ENCODE data around the gene ZBTB46.

DNA sequence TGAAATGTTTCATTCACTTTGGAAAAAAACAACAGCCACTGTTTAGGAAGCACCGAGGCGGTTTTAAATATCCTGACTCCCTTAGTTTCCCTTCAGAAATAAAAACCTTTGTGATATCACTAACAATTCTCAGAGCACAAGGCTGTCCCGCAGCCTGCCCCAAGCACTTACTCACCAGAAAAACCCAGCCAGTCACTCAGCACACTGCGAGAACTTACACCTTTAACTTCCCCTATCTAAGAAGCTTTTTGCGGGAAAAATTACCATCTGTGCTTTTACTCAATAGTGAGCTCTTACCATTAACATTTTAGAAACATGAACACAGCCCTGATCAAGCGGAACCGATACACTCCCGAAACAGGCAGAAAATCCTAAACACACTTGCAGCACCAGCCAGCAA is 9.3 kb downstream of the ZBTB46 start:
- TF ChIP-seq, protein P1, sequence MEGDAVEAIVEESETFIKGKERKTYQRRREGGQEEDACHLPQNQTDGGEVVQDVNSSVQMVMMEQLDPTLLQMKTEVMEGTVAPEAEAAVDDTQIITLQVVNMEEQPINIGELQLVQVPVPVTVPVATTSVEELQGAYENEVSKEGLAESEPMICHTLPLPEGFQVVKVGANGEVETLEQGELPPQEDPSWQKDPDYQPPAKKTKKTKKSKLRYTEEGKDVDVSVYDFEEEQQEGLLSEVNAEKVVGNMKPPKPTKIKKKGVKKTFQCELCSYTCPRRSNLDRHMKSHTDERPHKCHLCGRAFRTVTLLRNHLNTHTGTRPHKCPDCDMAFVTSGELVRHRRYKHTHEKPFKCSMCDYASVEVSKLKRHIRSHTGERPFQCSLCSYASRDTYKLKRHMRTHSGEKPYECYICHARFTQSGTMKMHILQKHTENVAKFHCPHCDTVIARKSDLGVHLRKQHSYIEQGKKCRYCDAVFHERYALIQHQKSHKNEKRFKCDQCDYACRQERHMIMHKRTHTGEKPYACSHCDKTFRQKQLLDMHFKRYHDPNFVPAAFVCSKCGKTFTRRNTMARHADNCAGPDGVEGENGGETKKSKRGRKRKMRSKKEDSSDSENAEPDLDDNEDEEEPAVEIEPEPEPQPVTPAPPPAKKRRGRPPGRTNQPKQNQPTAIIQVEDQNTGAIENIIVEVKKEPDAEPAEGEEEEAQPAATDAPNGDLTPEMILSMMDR (IDR thresholded peaks at IDR 0.05) = no peak
- no peak for TF ChIP-seq POLR2A (IDR thresholded peaks at IDR 0.05)

Measured in vagina (tissue), 2 donors.